Keratinocyte (primary cell): ENCODE data around the gene ABCA8.

Source experiments
- EZH2 ChIP-seq: IDR thresholded peaks from one replicate; pipeline ENCODE4 v1.6.1; 2012; ENCODE audit warnings: inconsistent platforms, mild to moderate bottlenecking, low read length, moderate library complexity
- TF ChIP-seq, protein P1 (sequence below), 3 experiments: IDR thresholded peaks in 1 of 3; conservative IDR thresholded peaks in 1 of 3; optimal IDR thresholded peaks in 1 of 3; 2 replicates in 2 of 3; 3 replicates in 1 of 3; pipeline versions ENCODE3 to v1.5.1; 2011; ENCODE audit warnings: low read length in 3 of 3, mild to moderate bottlenecking in 3 of 3, moderate library complexity in 2 of 3, control low read depth in 1 of 3, inconsistent platforms in 1 of 3; ENCODE audit not compliant: insufficient read depth in 2 of 3; ENCODE audit errors: extremely low read depth in 1 of 3

DNA sequence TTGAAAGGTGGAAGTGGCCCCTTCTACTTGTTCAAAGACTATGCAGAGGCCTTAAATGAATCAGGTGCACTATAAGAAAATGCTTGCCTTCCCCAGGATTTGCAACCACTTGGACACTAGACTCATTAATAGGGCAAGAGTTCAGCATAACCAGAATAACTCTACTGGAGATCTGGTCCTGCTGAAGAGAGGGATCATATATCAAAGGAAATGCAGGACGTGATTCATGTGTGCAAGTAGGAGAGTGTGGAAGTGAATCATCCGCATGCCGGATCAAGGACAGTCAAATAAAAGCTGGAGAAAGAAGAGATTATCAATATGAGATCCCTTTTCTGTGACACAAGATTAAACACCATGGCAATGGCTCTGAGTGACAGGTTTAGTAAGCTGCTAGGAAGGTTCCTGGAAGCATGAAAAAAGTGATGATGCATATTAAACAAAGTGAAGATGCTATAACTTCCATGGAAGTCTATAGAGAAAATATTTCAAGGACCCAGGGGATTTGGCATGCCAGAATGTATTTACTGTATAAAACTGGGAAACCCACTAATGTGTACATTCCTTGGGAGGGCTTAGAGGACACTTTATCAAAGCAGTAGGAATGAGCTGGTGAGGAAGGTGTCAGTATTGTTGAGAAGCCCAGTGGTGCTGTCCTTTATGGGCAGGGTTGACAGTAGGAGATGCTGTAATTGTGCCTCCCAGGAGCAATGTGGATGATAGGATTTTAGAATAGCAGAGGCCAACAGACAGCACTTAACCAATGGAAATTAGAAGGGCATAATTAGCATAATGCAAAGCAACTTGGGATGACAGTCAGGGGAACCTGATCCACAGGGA, 133.1 kb downstream of the ABCA8 start:
- TF ChIP-seq, protein P1, sequence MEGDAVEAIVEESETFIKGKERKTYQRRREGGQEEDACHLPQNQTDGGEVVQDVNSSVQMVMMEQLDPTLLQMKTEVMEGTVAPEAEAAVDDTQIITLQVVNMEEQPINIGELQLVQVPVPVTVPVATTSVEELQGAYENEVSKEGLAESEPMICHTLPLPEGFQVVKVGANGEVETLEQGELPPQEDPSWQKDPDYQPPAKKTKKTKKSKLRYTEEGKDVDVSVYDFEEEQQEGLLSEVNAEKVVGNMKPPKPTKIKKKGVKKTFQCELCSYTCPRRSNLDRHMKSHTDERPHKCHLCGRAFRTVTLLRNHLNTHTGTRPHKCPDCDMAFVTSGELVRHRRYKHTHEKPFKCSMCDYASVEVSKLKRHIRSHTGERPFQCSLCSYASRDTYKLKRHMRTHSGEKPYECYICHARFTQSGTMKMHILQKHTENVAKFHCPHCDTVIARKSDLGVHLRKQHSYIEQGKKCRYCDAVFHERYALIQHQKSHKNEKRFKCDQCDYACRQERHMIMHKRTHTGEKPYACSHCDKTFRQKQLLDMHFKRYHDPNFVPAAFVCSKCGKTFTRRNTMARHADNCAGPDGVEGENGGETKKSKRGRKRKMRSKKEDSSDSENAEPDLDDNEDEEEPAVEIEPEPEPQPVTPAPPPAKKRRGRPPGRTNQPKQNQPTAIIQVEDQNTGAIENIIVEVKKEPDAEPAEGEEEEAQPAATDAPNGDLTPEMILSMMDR (optimal IDR thresholded peaks at IDR 0.05 in 1 of 3, IDR thresholded peaks at IDR 0.05 in 1 of 3, conservative IDR thresholded peaks at IDR 0.05 in 1 of 3; ENCODE audit: extremely low read depth in 1 of 3, insufficient read depth in 2 of 3, low read length in 3 of 3): no peak
- TF ChIP-seq EZH2: no peak
